HUES6 (cell line): ENCODE results near the gene ALG12.

Experiments
- H3K27ac ChIP-seq: 2 replicates; pipeline ENCODE4 v1.7.0; 2013; ENCODE audit warnings: low read depth, mild to moderate bottlenecking, low read length, inconsistent platforms
- H3K27me3 ChIP-seq: 2 replicates; pipeline ENCODE4 v1.6.1; 2013; ENCODE audit warnings: low read length; ENCODE audit not compliant: control insufficient read depth, insufficient read depth
- H3K36me3 ChIP-seq: 2 replicates; pipeline ENCODE4 v1.6.1; 2013; ENCODE audit warnings: low read length; ENCODE audit not compliant: control insufficient read depth, insufficient read depth
- H3K4me1 ChIP-seq: 2 replicates; pipeline ENCODE4 v1.6.1; 2013; ENCODE audit warnings: low read length; ENCODE audit not compliant: control insufficient read depth, insufficient read depth
- H3K4me3 ChIP-seq: 2 replicates; pipeline ENCODE4 v1.5.1; 2013; ENCODE audit warnings: low read depth, low read length
- H3K9ac ChIP-seq: one replicate; pipeline ENCODE4 v1.6.1; 2013; ENCODE audit warnings: mild to moderate bottlenecking, low read length
- H3K9me3 ChIP-seq: 2 replicates; pipeline ENCODE4 v1.6.1; 2013; ENCODE audit warnings: low read depth, low read length; ENCODE audit not compliant: control insufficient read depth, insufficient read depth

Gene ALG12

GRCh38 chr22:49880281-49880680 is 38.0 kb downstream of the ALG12 start:
- Histone ChIP-seq H3K4me1 (no peaks in the 10 kb centered on the region), H3K9ac (no peak overlapping the region), H3K27ac (no peak overlapping the region), H3K36me3 (peaks cover 44% of the 10 kb centered on the region), H3K9me3 (peaks cover 17% of the 10 kb centered on the region; the same call in 1 of the 2 replicates), H3K4me3 (no peak overlapping the region), H3K27me3 (no peaks in the 10 kb centered on the region)

- Histone ChIP-seq H3K4me3 (no peak overlapping the region), H3K4me1 (no peaks in the 10 kb centered on the region), H3K9ac (no peak overlapping the region), H3K27me3 (no peaks in the 10 kb centered on the region), H3K27ac (no peak overlapping the region), H3K36me3 (peaks cover 40% of the 10 kb centered on the region), H3K9me3 (peaks cover 17% of the 10 kb centered on the region; the same call in 1 of the 2 replicates)
These were observed 38.4 kb downstream of the ALG12 start for GRCh38 chr22:49879871-49880270.

GRCh38 chr22:49878206-49878605 is 40.0 kb downstream of the ALG12 start:
- H3K9me3 ChIP-seq: peaks cover 22% of the 10 kb centered on the region; the same call in 1 of the 2 replicates
- peaks cover 24% of the 10 kb centered on the region for H3K36me3 ChIP-seq
- H3K4me1 ChIP-seq: no peaks in the 10 kb centered on the region
- no peaks in the 10 kb centered on the region for H3K27me3 ChIP-seq
- no peak overlapping the region for H3K27ac ChIP-seq
- no peak overlapping the region for H3K9ac ChIP-seq
- no peak overlapping the region for H3K4me3 ChIP-seq

GRCh38 chr22:49877642-49878041 is 40.6 kb downstream of the ALG12 start:
- H3K27ac ChIP-seq: no peak overlapping the region
- no peaks in the 10 kb centered on the region for H3K27me3 ChIP-seq
- no peak overlapping the region for H3K9ac ChIP-seq
- H3K4me1 ChIP-seq: no peaks in the 10 kb centered on the region
- H3K36me3 ChIP-seq: peaks cover 23% of the 10 kb centered on the region
- H3K4me3 ChIP-seq: no peak overlapping the region
- H3K9me3 ChIP-seq: peaks cover 22% of the 10 kb centered on the region; the same call in 1 of the 2 replicates

GRCh38 chr22:49873228-49873940 is 44.9 kb downstream of the ALG12 start:
- H3K27me3 ChIP-seq: no peaks in the 10 kb centered on the region
- no peaks in the 10 kb centered on the region for H3K4me1 ChIP-seq
- H3K4me3 ChIP-seq: no peak overlapping the region
- no peak overlapping the region for H3K9ac ChIP-seq
- peaks cover 24% of the 10 kb centered on the region for H3K36me3 ChIP-seq
- no peak overlapping the region for H3K27ac ChIP-seq
- peaks cover 28% of the 10 kb centered on the region for H3K9me3 ChIP-seq

- Histone ChIP-seq H3K4me3 (no peak overlapping the region), H3K4me1 (no peaks in the 10 kb centered on the region), H3K9ac (no peak overlapping the region), H3K36me3 (peaks cover 22% of the 10 kb centered on the region), H3K27me3 (no peaks in the 10 kb centered on the region), H3K27ac (no peak overlapping the region), H3K9me3 (peaks cover 28% of the 10 kb centered on the region)
These were observed 45.9 kb downstream of the ALG12 start for GRCh38 chr22:49872347-49872746.

- Histone ChIP-seq H3K4me1 (no peaks in the 10 kb centered on the region; the same call in 1 of the 2 replicates), H3K27me3 (no peaks in the 10 kb centered on the region), H3K4me3 (no peak overlapping the region), H3K36me3 (peaks cover 23% of the 10 kb centered on the region), H3K27ac (no peak overlapping the region), H3K9ac (no peak overlapping the region), H3K9me3 (peaks cover 33% of the 10 kb centered on the region)
These were observed 46.8 kb downstream of the ALG12 start for GRCh38 chr22:49871482-49871881.

GRCh38 chr22:49869845-49870712 is 48.2 kb downstream of the ALG12 start:
- peaks cover 21% of the 10 kb centered on the region for H3K36me3 ChIP-seq
- H3K27ac ChIP-seq: no peak overlapping the region
- no peaks in the 10 kb centered on the region; the same call in 1 of the 2 replicates for H3K4me1 ChIP-seq
- peaks cover 41% of the 10 kb centered on the region for H3K9me3 ChIP-seq
- H3K4me3 ChIP-seq: no peak overlapping the region
- no peaks in the 10 kb centered on the region for H3K27me3 ChIP-seq
- no peak overlapping the region for H3K9ac ChIP-seq

- Histone ChIP-seq H3K9me3 (peaks cover 43% of the 10 kb centered on the region), H3K9ac (no peak overlapping the region), H3K4me3 (no peak overlapping the region), H3K36me3 (peaks cover 25% of the 10 kb centered on the region), H3K27ac (no peak overlapping the region), H3K4me1 (no peaks in the 10 kb centered on the region; the same call in 1 of the 2 replicates), H3K27me3 (no peaks in the 10 kb centered on the region)
These were observed 49.0 kb downstream of the ALG12 start for GRCh38 chr22:49869086-49869830.

- H3K36me3 ChIP-seq: peaks cover 23% of the 10 kb centered on the region
These were observed 50.7 kb downstream of the ALG12 start for GRCh38 chr22:49867303-49868265.

More at GRCh38 chr22:49867303-49868265, 50.7 kb downstream of the ALG12 start:
- H3K4me1 ChIP-seq: no peaks in the 10 kb centered on the region; the same call in 1 of the 2 replicates
- H3K4me3 ChIP-seq: no peak overlapping the region
- no peak overlapping the region for H3K27ac ChIP-seq
- H3K9me3 ChIP-seq: peaks cover 42% of the 10 kb centered on the region
- no peaks in the 10 kb centered on the region for H3K27me3 ChIP-seq
- no peak overlapping the region for H3K9ac ChIP-seq
